GM21576 (cell line): ENCODE results near the gene ANGPTL2.
A peak's percentile ranks its signal among the peaks of the same experiment; 100 is the strongest.
"Not testable (repeated sequence)": the region's sequence is repeated elsewhere in the genome, so short reads cannot be mapped to it uniquely, and the experiment has no call there.

Source experiments
- ATAC-seq: cut with Tn5 transposase; IDR thresholded peaks from one replicate; pipeline ENCODE4 v1.9.1; 2021; ENCODE audit warnings: mild to moderate bottlenecking, moderate library complexity; ENCODE audit not compliant: unreplicated experiment

The ANGPTL2 gene, protein sequence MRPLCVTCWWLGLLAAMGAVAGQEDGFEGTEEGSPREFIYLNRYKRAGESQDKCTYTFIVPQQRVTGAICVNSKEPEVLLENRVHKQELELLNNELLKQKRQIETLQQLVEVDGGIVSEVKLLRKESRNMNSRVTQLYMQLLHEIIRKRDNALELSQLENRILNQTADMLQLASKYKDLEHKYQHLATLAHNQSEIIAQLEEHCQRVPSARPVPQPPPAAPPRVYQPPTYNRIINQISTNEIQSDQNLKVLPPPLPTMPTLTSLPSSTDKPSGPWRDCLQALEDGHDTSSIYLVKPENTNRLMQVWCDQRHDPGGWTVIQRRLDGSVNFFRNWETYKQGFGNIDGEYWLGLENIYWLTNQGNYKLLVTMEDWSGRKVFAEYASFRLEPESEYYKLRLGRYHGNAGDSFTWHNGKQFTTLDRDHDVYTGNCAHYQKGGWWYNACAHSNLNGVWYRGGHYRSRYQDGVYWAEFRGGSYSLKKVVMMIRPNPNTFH

DNA sequence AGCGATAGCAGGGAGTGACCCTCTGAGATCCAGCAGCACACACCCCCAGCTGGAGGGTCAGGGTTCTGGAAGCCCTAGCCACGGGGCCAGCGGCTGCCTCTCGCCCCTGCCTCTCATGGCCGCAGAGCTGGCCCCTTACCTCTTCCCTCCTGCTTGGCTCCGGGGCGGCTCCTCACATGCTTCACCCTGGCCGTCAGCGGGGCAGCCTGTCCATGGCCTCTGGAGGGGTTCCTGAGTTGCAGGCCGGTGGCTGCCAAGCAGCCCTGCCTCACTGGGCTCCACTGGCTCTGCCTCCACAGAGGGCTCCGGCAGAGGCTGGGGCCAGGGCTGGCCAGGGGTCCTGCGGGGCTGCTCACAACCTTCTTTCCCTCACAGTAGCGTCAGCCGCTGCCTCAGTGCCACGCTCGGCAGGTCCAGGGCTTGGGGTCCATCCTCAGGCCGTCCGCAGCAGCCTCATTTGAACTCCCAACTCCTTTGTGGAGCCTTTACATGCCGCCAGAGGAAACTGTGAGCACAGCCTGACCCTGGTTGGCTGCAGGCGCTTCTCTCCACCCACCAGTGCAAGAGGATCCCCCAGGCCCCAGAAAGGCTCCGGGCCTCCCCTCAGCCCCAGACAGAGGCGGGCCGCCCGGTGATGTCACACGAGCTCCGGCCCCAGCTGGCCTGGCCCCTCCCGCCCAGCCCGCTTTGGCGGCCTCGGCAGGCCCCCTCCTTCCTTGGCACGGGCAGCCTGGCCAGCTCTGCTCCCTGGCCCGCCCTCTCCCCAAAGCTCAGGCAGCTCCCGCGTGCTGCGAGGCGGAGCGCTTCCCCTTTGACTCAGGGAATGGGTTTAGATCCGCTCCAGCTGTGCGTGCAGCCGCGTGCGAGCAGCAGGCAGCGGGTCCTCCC, at the start of gene ANGPTL2:
ANGPTL2 (minus strand) TSS at position 460 of the 888 bp plus-strand sequence. CDS start 13,904 bp downstream, outside the sequence.
- no peak for ATAC-seq

DNA sequence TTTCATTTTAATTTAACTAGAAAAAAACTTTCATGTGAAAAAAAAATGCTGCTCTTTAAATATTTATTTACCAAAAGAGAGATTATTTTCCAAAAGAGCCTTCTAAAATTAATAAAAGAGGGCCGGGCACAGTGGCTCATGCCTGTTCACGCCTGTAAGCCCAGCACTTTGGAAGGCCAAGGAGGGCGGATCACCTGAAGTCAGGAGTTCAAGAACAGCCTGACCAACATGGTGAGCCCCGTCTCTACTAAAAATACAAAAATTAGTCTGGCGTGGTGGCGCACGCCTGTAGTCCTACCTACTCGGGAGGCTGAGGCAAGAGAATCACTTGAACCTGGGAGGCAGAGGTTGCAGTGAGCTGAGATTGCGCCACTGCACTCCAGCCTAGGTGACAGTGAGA, 48.9 kb upstream of the ANGPTL2 start:
- not testable (repeated sequence) for ATAC-seq

DNA sequence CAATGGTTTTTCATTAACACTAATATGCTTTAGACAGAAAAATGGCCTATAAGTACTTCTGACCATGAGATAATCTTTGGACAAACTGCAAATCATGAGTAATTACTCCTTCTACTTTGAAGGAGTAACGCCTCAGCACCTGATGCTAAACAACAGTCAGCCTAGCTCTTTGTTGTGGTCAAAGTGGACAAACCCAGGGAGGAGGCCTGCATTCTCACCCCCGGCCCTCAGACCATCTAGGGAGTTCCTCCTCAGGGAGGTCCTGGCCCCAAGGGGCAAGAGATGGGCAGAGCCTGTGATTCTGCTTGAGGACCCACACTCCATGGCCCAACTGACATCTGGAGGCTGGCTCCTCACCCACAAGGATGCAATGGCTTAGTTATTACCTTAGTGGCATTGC, 48.2 kb upstream of the ANGPTL2 start:
- ATAC-seq = no peak

DNA sequence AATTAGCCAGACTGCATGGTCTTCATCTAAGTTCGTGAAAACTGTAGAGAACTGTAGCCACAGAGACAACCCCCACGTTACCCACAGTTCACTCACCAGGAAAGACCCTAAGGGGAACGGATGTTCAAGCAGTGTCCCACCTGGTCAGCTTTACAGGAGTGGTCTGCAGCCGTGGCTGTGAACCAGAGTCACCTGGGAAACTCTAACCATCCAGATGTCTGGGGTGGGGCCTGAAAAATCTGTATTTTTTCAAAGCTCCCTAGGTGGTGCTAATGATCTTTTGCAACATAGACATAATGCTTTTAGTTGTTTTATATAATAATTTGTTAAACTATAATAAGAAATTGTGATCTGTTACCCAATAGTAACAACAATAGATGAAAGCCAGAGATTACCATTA, 47.7 kb upstream of the ANGPTL2 start:
- ATAC-seq = no peak

DNA sequence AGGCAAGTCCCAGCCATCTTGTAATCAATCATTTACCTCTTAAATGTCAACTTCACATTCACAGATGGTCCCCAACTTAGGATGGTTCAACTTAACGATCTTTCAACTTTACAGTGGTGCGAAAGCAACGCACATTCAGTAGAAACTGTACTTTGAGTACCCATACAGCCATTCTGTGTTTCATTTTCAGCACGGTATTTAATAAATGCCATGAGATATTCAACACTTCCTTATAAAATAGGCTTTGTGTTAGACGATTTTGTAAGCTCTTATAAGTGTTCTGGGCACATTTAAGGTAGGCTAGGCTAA, 47.1 kb upstream of the ANGPTL2 start:
- no peak for ATAC-seq

DNA sequence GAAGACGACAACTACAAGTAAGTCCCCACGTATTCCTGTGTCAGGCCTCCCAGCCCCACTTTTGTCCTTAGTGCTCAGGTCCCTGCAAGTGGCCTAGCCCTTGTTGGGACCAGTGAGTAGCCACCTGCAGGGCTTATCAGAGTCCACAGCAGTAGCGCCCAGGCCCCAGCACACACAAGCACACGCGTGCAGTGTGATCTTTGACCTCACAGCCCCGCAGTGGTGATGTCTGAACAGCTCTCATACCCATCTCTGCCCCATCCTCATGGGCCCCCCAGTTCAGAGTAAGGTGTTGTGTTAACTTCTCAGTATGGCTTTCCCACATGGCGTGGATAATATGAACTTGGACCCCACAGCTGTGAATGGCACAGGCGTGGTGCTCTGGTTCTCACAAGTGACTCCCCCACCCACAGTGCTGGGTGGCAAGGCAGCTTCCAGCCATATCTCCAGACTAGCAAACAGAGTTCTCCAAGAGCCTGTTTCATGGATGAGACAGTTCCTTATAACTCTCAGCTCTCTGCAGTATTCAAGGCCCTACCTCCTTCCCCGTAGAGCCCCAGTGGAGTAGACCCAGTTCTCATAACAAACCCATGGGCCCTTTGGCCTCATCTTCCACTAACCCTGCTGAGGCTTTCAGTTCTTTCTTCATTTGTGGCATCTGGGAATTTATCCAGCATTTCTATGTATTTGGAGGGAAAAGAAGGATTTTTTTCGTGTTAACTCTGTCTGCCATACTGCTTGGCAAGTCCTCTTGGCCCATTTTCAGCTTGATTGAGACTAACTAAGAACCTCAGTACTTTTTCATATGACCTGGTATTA, 46.5 kb upstream of the ANGPTL2 start:
- no peak for ATAC-seq

DNA sequence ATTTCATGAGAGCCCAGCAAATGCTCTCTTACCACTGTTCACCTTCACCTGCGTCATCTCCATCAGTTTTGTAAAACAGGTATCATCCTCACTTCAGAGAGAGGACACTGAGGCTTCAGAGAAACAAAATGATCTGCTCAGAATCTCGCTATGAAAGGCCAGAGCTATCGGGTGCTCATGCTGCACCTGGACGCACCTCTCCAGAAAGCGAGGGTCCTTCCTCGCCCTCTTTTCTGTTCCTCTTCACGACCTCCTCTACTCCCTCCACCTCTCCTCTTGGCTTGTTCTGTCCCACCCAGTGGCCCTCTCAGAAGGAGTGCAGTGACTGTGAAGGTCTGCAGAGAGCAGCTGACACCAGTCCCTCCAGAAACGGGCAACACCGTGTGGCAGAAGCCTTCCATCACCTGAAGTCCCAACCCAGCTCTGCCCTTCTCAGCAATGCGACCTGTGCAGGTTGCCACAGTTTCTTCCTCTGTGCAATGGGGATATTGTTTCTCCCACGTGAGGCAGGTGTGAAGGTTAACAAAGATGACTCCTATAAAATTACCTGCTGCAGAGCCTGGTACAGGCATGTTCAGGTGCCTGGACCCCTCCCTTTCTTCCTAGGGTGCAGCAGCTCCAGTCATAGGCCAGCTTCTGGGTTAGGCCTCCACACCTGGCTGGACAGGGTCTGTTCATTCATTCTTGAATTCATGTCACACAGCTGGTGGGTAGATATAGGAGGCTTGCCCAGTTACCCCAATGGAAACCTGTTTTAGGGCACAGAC, 45.3 kb upstream of the ANGPTL2 start:
- no peak for ATAC-seq

DNA sequence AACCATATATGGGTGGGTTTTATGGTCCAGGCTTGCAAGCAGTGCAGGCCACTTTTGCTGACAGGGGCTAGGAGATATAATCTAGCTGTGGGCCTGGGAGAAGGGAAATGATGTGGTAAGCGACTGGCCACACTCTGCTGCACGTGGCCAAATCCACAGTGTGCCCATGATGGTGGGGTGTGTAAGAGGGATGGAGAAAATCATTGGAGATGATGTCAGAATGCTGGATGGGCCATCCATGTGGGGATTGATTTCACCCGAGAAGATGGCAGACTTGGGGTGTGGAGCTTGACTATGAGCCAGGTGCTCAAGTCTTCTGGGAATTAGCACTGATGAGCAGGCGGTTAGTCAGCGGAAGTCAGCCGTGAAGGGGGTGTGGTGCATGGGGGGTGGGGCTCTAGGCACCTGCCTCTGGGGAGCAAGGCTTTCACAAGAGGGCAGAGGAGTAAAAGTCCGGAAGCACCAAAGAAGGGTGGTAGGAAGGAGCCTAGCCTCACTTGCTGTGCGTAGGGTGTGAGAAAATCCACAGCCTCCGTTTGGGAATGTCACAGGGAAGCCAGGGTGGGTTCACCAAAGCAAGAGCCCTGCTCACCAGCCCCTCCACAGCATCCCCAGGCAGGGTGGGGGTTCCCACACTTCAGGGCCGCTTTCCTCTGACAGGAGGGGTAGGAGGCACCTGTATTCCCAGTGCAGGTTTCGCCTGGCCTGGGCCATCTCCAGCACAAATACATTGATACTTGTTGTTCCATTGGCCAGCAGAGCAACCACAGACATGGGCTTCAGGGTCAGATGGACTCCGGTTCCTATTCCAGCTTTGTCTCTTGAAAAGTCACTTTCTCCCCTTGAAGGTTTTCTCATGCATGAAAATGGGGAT, 44.5 kb upstream of the ANGPTL2 start:
- peak; percentile 71 for ATAC-seq

DNA sequence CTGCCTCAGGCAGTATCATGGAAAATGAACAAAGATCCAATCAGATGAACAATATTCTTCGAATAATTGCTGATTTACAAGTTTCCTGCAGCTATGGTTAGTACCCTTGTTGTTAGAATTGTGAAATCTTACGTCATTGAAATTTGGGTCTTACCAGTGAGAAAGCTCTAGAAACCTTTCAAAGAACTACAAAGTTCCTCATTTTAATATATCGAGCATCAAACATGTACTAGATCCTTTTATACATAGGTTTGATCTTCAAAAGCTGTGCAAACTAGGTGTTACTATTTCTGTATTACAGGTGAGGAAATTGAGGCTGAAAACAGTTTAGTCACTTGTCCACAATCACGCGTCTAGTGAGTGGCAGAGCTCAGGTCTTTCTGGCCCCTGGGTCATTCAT, 43.7 kb upstream of the ANGPTL2 start:
- ATAC-seq = peak; percentile 12

DNA sequence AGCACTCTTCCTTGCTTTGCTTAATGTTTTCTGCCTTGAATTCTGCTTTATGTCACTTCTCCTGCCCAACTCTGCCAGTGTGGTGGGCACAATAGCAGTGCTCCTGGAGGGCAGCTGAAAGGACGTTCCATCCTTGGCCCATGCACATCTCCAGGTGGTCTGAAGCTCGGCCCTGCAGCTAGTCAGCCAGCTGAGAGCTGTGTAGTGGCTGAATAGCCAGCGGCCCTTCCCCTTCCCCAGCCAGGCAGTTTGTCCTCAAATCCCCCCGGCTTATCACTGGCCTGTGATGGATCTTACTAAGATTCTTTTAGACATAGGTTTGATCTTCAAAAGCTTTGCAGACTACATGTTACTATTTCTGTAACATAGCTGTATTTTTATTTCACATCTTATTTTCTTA, 42.7 kb upstream of the ANGPTL2 start:
- no peak for ATAC-seq

DNA sequence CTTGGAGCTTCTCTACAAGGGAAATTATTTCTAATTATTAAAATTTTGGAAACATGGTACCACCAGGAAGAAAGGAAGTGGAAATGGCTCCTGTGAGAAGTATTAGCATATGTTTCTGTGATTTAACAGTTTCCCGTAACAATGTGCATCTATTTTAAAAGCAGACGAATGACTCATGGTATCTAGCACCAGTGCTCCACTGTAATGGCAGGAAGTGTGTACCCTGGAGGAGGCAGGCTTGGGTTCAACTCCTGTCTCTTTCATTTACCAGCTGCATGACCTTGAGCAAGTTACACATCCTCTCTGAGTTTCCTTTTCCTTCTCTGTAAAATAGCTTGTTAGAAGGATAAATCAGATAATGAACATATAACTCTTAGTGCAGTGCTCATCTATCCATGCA, 41.0 kb upstream of the ANGPTL2 start:
- no peak for ATAC-seq

DNA sequence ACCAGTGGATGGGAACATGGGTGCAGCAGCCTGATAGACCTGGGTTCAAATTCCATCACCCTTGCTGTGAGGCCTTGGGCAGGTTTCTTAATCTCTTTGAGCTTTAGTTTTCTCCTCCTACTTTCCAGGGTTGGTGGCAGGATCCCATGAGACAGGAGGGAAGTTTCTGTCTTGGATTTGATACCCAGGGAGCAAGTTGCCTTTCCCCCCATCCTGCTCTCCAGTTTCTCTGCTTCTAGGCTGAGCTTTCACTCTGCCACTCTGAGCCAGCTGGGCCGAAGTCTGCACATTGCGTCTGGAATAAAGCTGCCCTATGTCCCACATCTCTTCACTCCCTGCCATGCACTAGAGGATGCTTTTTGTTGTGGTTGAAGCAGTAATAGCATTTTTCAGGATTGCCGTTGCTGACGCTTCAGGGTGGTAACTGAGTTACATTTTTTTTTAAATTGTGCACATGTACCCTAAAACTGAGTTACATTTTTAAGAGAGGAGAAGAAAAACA, 40.5 kb upstream of the ANGPTL2 start:
- ATAC-seq = no peak

DNA sequence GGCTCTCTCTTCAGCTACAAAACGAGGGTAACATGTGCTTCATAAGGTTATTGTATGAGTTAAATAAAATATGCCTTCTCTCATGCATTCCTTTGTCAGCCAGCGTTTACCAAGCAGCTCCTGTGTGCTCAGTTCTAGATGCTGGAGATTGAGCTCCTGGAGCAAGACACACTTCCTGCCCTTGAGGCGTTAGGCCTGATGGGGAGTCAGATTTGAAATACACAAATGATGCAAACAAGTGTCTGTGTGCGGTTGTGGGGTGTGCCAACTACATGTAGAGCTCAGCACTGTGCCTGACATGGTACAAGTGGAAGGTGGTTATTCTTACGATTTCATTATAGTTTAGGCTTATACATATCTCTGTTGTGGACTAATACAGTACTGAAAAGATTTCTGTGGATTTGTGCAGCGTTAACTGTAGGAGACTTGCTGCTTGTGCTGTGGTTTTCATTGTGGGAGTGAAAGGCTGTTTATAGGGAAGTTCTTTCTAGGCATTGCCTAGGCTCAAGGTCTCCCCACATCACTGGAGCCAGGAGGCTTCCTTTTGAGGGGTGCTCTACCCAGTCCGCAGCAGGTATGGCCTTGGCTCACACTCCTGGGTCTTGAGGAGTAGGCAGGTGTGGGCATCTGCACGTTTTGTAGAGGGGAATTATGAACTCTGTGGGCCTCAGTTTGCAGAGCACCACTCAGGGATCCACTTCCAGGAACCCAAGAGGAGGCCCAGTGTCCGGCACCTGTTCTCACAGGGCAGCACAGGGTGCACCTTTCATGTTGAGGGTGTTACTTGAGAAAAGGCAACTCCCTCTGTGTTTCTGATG, 39.8 kb upstream of the ANGPTL2 start:
- no peak for ATAC-seq

DNA sequence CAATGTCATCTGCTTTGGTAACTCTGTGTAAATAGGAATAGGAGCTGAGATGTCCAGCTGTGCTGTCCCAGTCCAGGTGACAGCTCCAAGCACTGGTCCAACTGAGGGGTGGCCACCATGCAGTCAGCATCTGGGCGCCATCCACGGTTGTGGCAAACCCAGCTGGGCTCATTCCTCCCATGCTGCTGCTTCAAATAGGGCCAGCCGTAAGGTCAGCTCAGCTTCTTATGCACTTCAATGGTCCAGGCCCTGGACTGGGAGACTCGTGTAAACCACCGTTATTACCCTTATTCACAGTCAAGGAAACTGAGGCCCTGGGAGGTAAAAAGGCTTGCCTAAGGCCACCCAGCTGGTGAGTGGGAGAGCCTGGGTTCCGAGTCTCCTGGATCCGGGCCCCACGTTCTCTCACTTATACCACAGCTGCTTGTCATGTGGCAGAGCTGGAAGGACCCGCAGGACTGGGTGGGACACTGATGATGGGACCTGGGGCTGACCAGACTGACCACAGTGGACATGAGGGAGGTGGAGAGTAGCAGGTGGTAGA, 38.7 kb upstream of the ANGPTL2 start:
- no peak for ATAC-seq

DNA sequence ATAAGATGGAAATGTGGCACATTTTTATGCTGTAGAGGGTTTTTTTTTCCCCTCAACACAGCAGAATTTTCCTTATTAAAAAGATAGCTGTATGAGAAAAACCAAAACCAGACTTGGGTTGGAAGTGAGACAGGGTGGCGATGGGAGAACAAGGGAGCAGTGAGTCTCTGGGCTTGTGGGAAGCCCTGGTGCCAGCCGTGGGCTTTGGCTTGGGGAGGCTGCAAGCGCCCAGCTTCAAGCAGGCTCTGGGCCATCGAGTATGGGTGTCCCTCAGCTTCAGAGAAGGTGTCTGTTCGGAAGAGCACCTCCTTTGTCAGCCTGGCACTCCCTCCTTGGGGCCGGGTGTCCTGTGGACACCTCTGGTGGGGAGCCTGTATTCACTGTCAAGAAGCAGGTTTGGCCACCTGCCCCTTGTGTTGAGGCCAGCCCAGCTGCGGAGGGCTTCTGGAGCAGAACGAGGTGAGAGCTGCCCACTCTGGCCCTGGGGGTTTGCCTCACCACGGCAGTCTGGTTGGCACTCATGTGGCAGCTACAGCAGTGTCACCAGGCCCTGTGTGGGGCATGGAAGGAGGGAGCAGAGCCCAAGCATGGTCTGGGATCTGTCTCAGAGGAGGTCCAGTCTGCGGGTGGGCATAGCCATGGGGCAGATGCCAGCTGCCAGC, 37.6 kb upstream of the ANGPTL2 start:
- no peak for ATAC-seq

DNA sequence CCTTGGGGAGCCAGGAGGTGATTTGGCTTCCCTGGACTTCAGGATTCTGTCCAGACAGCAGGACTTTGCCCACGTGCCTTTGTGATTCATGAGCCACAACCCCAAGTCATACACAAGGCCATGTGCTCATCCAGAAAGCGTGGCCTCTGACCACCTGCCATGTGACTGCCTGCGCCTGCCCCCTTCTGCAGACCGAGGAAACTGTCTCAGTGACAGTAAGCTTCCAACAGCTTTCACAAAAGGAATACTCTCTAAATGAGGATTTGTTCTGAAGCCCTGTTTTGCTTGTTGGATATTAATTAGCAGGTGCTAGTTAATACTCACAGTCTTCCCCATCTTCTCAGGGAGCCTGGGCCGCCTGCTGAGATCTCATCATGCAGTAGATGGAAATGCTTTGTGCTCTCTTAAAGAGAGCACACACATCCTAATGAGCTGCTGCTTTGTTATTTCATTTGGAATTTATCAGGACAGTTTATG, 36.9 kb upstream of the ANGPTL2 start:
- no peak for ATAC-seq

DNA sequence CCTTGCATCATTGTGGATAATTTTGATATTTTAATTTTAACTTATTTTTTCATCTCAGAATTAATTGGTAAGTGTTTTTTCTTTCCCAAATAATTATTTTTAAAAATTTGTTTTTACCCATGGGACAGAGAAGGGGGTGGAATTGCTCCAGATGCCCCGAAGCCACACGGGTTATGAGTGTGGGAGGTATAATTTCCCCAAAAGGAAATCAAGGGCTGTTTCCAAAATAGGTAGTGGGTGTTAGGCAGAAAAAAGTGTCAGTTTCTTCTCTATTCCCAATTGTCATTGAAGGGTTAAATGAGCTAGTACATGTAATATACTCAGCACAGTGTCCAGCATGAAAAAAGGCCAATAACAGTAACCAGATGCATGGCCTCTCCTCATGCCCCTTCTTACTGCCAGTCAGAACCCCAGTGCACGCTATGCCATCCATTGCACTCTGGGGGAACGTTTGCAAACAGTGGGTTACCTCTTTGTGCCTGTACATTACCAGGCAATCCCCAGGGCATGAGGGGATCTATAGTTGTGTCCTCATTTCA, 36.4 kb upstream of the ANGPTL2 start:
- no peak for ATAC-seq
